H1 (cell line): ENCODE results near the gene BBS1. TPM values are rescaled to one million over a fixed set of nuclear protein-coding genes. Genes with fewer than 3 reads are reported as not detected.

ENCODE experiments used
- CTCF ChIA-PET: fragments of 300-600 bp; sonication (Branson Sonifier 250); formaldehyde crosslinking; loops from one replicate; lab custom pipeline; 2021; ENCODE audit not compliant: partially characterized antibody; lab: Charles Lee
- POLR2A ChIA-PET: fragments of 300-600 bp; sonication (Branson Sonifier 250); formaldehyde crosslinking; loops from one replicate; lab custom pipeline; 2021; ENCODE audit warnings: inconsistent platforms; ENCODE audit not compliant: partially characterized antibody; lab: Charles Lee
- DNase-seq, 2 experiments: peaks; one replicate each; pipeline versions ENCODE4 v3.0.0 to v3.0.0-alpha.2; 2010 to 2022; ENCODE audit warnings: low spot score in 2 of 2, low read depth in 1 of 2, mixed read lengths in 1 of 2
- FAIRE-seq: peaks from 2 replicates; lab custom pipeline; 2011; peaks lifted over from hg19 to GRCh38; lab: Jason Lieb, UNC
- H2AFZ ChIP-seq: 2 replicates; pipeline ENCODE4 v1.8.1; 2012; ENCODE audit warnings: low read length, inconsistent platforms
- H2AK5ac ChIP-seq: 2 replicates; pipeline ENCODE4 v1.6.1; 2013; ENCODE audit warnings: low read depth, low read length
- H2BK120ac ChIP-seq: replicated peaks from 2 replicates; pipeline ENCODE3; 2013; ENCODE audit warnings: low read depth, low read length, inconsistent platforms
- H2BK12ac ChIP-seq: 2 replicates; pipeline ENCODE4 v1.6.1; 2013; ENCODE audit warnings: low read depth, low read length
- H2BK15ac ChIP-seq: 2 replicates; pipeline ENCODE4 v1.6.1; 2013; ENCODE audit warnings: low read length
- H2BK20ac ChIP-seq: 2 replicates; pipeline ENCODE4 v1.6.1; 2013; ENCODE audit warnings: low read length
- H2BK5ac ChIP-seq: 2 replicates; pipeline ENCODE4 v1.6.1; 2013; ENCODE audit warnings: low read depth, low read length
- H3K14ac ChIP-seq: 2 replicates; pipeline ENCODE4 v1.6.1; 2013; ENCODE audit warnings: inconsistent platforms; ENCODE audit not compliant: insufficient read length
- H3K18ac ChIP-seq: 2 replicates; pipeline ENCODE4 v1.6.1; 2013; ENCODE audit warnings: low read length; ENCODE audit errors: extremely low read depth
- H3K23ac ChIP-seq: 2 replicates; pipeline ENCODE4 v1.6.1; 2013; ENCODE audit warnings: inconsistent platforms; ENCODE audit not compliant: insufficient read length
- H3K23me2 ChIP-seq: 2 replicates; pipeline ENCODE4 v1.6.1; 2013; ENCODE audit warnings: low read depth, low read length
- H3K27ac ChIP-seq: 2 replicates; pipeline ENCODE4 v1.6.1; 2011; ENCODE audit warnings: low read depth, low read length, inconsistent platforms
- H3K27me3 ChIP-seq, 4 experiments: replicated peaks in 1 of 4; 1 replicate in 1 of 4; 2 replicates in 3 of 4; pipeline versions ENCODE4 v1.6.1 to v1.8.1; 2011 to 2013; ENCODE audit warnings: low read length in 3 of 4, mild to moderate bottlenecking in 3 of 4, inconsistent platforms in 2 of 4, mixed read lengths in 2 of 4, moderate library complexity in 1 of 4; ENCODE audit not compliant: control insufficient read depth in 3 of 4, insufficient read depth in 3 of 4; ENCODE audit errors: extremely low read depth in 1 of 4
- H3K36me3 ChIP-seq, 4 experiments: 2 replicates each; pipeline versions ENCODE4 v1.6.1 to v1.8.1; 2011 to 2013; ENCODE audit warnings: mild to moderate bottlenecking in 4 of 4, low read length in 3 of 4, moderate library complexity in 2 of 4, control low read depth in 1 of 4, inconsistent platforms in 1 of 4; ENCODE audit not compliant: insufficient read depth in 4 of 4, control insufficient read depth in 2 of 4
- H3K4ac ChIP-seq: replicated peaks from 2 replicates; pipeline ENCODE3; 2013; ENCODE audit warnings: low read length, low read depth, mixed read lengths, inconsistent platforms; ENCODE audit not compliant: insufficient read length
- H3K4me1 ChIP-seq, 4 experiments: replicated peaks in 1 of 4; 1 replicate in 1 of 4; 2 replicates in 3 of 4; pipeline versions ENCODE4 v1.6.1 to v1.8.1; 2011 to 2013; ENCODE audit warnings: low read length in 3 of 4, inconsistent platforms in 2 of 4, mixed read lengths in 1 of 4; ENCODE audit not compliant: insufficient read depth in 4 of 4, control insufficient read depth in 3 of 4
- H3K4me2 ChIP-seq, 2 experiments: 2 replicates each; pipeline versions ENCODE4 v1.6.1 to v1.8.1; 2011 to 2013; ENCODE audit warnings: low read depth in 2 of 2, low read length in 2 of 2, control low read depth in 1 of 2, inconsistent platforms in 1 of 2, mild to moderate bottlenecking in 1 of 2; ENCODE audit not compliant: insufficient read depth in 1 of 2
- H3K4me3 ChIP-seq, 4 experiments: fragments of 200-600, 300-600 bp in 1 of 4; sonication (generic), shearing (Covaris generic), sonication (Bioruptor Twin) in 1 of 4; 2 replicates each; pipeline versions ENCODE4 v1.5.1 to v1.8.1; 2011 to 2016; ENCODE audit warnings: low read length in 4 of 4, low read depth in 3 of 4, control low read depth in 2 of 4, inconsistent platforms in 2 of 4, mild to moderate bottlenecking in 2 of 4, mixed read lengths in 1 of 4, moderate library complexity in 1 of 4; ENCODE audit not compliant: insufficient read depth in 2 of 4; ENCODE audit errors: extremely low read depth in 1 of 4
- H3K56ac ChIP-seq: replicated peaks from 2 replicates; pipeline ENCODE3; 2013; ENCODE audit warnings: low read depth, mild to moderate bottlenecking, mixed read lengths, low read length, inconsistent platforms; ENCODE audit not compliant: insufficient read length
- H3K79me1 ChIP-seq: 2 replicates; pipeline ENCODE4 v1.6.1; 2013; ENCODE audit warnings: low read depth, low read length, control low read depth
- H3K79me2 ChIP-seq, 2 experiments: 2 replicates each; pipeline versions ENCODE4 v1.6.1 to v1.8.1; 2012 to 2013; ENCODE audit warnings: low read length in 2 of 2, mild to moderate bottlenecking in 2 of 2, inconsistent platforms in 1 of 2; ENCODE audit not compliant: insufficient read depth in 2 of 2, control insufficient read depth in 1 of 2
- H3K9ac ChIP-seq, 4 experiments: replicated peaks in 1 of 4; 1 replicate in 1 of 4; 2 replicates in 3 of 4; pipeline versions ENCODE4 v1.6.1 to v1.8.1; 2011 to 2013; ENCODE audit warnings: low read depth in 3 of 4, low read length in 3 of 4, control low read depth in 2 of 4, mild to moderate bottlenecking in 2 of 4, moderate library complexity in 2 of 4, inconsistent platforms in 1 of 4; ENCODE audit errors: extremely low read depth in 1 of 4
- H3K9me3 ChIP-seq, 2 experiments: 2 replicates each; pipeline versions ENCODE4 v1.6.1 to v1.8.1; 2012 to 2013; ENCODE audit warnings: mild to moderate bottlenecking in 2 of 2, moderate library complexity in 2 of 2, control low read depth in 1 of 2, inconsistent platforms in 1 of 2, low read depth in 1 of 2, low read length in 1 of 2, mixed read lengths in 1 of 2; ENCODE audit not compliant: insufficient read depth in 2 of 2
- H4K20me1 ChIP-seq, 2 experiments: replicated peaks in 1 of 2; 2 replicates each; pipeline versions ENCODE3 to v1.8.1; 2011 to 2013; ENCODE audit warnings: inconsistent platforms in 2 of 2, low read length in 2 of 2, mild to moderate bottlenecking in 1 of 2; ENCODE audit not compliant: insufficient read depth in 2 of 2, control insufficient read depth in 1 of 2
- H4K5ac ChIP-seq: 2 replicates; pipeline ENCODE4 v1.6.1; 2013; ENCODE audit warnings: low read length, low read depth, mixed read lengths, inconsistent platforms; ENCODE audit not compliant: insufficient read length
- H4K8ac ChIP-seq: 2 replicates; pipeline ENCODE4 v1.8.0; 2013; ENCODE audit warnings: mild to moderate bottlenecking, moderate library complexity, low read length, inconsistent platforms; ENCODE audit not compliant: insufficient read depth; ENCODE audit errors: extremely low read depth
- H4K91ac ChIP-seq: replicated peaks from 2 replicates; pipeline ENCODE3; 2013; ENCODE audit warnings: low read length, mixed read lengths, inconsistent platforms; ENCODE audit not compliant: insufficient read length
- CHD1 ChIP-seq: IDR thresholded peaks from 2 replicates; pipeline ENCODE4 v1.6.1; 2012; ENCODE audit warnings: low read depth, low read length, improper control_type of control experiment
- EGR1 ChIP-seq: IDR thresholded peaks from 2 replicates; pipeline ENCODE4 v1.6.1; 2011; ENCODE audit warnings: low read depth, low read length, borderline replicate concordance
- EZH2 ChIP-seq: fragments of 200-600 bp; sonication (generic); IDR thresholded peaks from 2 replicates; pipeline ENCODE4 v1.7.1; 2012; ENCODE audit warnings: low read depth, mild to moderate bottlenecking, moderate library complexity, low read length, inconsistent platforms; ENCODE audit not compliant: severe bottlenecking
- HDAC6 ChIP-seq: IDR thresholded peaks from one replicate; pipeline ENCODE4 v1.7.1; 2012; ENCODE audit warnings: low read depth, mild to moderate bottlenecking, inconsistent platforms, low read length, moderate library complexity
- JUND ChIP-seq: IDR thresholded peaks from 2 replicates; pipeline ENCODE4 v1.6.1; 2011; ENCODE audit warnings: mild to moderate bottlenecking, improper control_type of control experiment, low read length
- KDM1A ChIP-seq: fragments of 200-600, 300-600 bp; sonication (generic); IDR thresholded peaks from 2 replicates; pipeline ENCODE4 v1.7.1; 2016; ENCODE audit warnings: mild to moderate bottlenecking, low read length, borderline replicate concordance
- KDM4A ChIP-seq: IDR thresholded peaks from one replicate; pipeline ENCODE4 v1.7.1; 2012; ENCODE audit warnings: low read depth, mild to moderate bottlenecking, moderate library complexity, low read length, inconsistent platforms; ENCODE audit not compliant: severe bottlenecking
- POLR2AphosphoS5 ChIP-seq: IDR thresholded peaks from 2 replicates; pipeline ENCODE4 v1.6.1; 2011; ENCODE audit warnings: low read depth, low read length
- RBBP5 ChIP-seq: IDR thresholded peaks from 2 replicates; pipeline ENCODE4 v1.7.1; 2012; ENCODE audit warnings: low read depth, mild to moderate bottlenecking, inconsistent platforms, low read length, moderate library complexity, borderline replicate concordance
- RNF2 ChIP-seq: fragments of 200-900, 300-1000 bp; sonication (generic); IDR thresholded peaks from 2 replicates; pipeline ENCODE4 v1.7.1; 2016; ENCODE audit warnings: borderline replicate concordance, low read depth, mild to moderate bottlenecking, antibody characterized with exemption, low read length; ENCODE audit not compliant: poor library complexity, severe bottlenecking; ENCODE audit errors: missing control alignments
- SIN3A ChIP-seq, 2 experiments: IDR thresholded peaks in 1 of 2; conservative IDR thresholded peaks in 1 of 2; 2 replicates each; pipeline ENCODE4 v1.6.1; 2011 to 2012; ENCODE audit warnings: low read length in 2 of 2, improper control_type of control experiment in 1 of 2, low read depth in 1 of 2, mild to moderate bottlenecking in 1 of 2
- SUZ12 ChIP-seq: fragments of 200-600 bp; sonication (generic); IDR thresholded peaks from 2 replicates; pipeline ENCODE4 v1.6.1; 2012; ENCODE audit warnings: mild to moderate bottlenecking, inconsistent platforms, low read length, moderate library complexity, mixed read lengths
- TBP ChIP-seq: IDR thresholded peaks from 2 replicates; pipeline ENCODE4 v1.6.1; 2011; ENCODE audit warnings: low read depth, low read length, improper control_type of control experiment
- WGBS, 2 experiments: shearing (Covaris generic) in 1 of 2; methylation state at CpG; one replicate each; pipeline versions ENCODE4 v1.1.6 to v1.1.7; 2013 to 2015; ENCODE audit warnings: low lambda C conversion rate in 2 of 2, mixed read lengths in 2 of 2, inconsistent platforms in 1 of 2, low coverage in 1 of 2, missing lambda C conversion rate in 1 of 2; ENCODE audit not compliant: insufficient replicate concordance in 2 of 2, insufficient coverage in 1 of 2, insufficient read length in 1 of 2; ENCODE audit errors: extremely low coverage in 1 of 2, missing lambda C conversion rate in 1 of 2; 5-methylcytosine and 5-hydroxymethylcytosine counted together
- polyA plus RNA-seq, 7 experiments: library from polyadenylated mRNA; depleted of rRNA in 3 of 7; stranded (reverse) in 5 of 7; unstranded in 2 of 7; fragments of >200 nt in 5 of 7; fragments of 200-250 nt in 2 of 7; gene quantifications; 1 replicate in 5 of 7; 2 replicates in 1 of 7; 4 replicates in 1 of 7; pipeline versions ENCODE4 v1.2.1 to v1.2.3, GENCODE V29; 2011 to 2013; ENCODE audit warnings: missing spikeins in 2 of 7, mixed read lengths in 2 of 7
- total RNA-seq: library from RNA; stranded (reverse); fragmentation: NEBNext Ultra II Directional; extraction: Animal tissue kit (Norgen Biotek cat#: 25700); gene quantifications from 2 replicates; pipeline ENCODE4 v1.2.1, GENCODE V29; 2021

Gene BBS1
- total and polyA plus RNA-seq, 2 of the 8 experiments (the other 6 are each of a cell fraction or from before 2014, with no cell fraction given) = 19.1 to 19.5 TPM

GRCh38 chr11:66542362-66542761 lies 31.9 kb downstream of the BBS1 start:
- Histone ChIP-seq H3K27me3 (no peaks in the 10 kb centered on the region), H3K4ac (no peak overlapping the region), H4K8ac (no peak overlapping the region), H4K5ac (no peak overlapping the region), H3K4me3 (no peak overlapping the region), H3K4me1 (peaks cover 0 to 17% (median 4%) of the 10 kb centered on the region in 4 experiments; a peak in 6 of 7 replicates), H2BK20ac (no peak overlapping the region), H2BK5ac (no peak overlapping the region), H3K14ac (no peak overlapping the region), H3K79me1 (no peaks in the 10 kb centered on the region), H2BK15ac (peak overlapping the region; percentile 63; the same call in 1 of the 2 replicates), H2BK120ac (no peak overlapping the region), H3K18ac (no peak overlapping the region), H4K20me1 (no peaks in the 10 kb centered on the region), H3K9me3 (no peaks in the 10 kb centered on the region), H3K4me2 (no peak overlapping the region), H2AFZ (no peak overlapping the region), H3K36me3 (no peaks in the 10 kb centered on the region), H3K9ac (peak overlapping the region in 1 of 4 experiments; percentile 18; a peak in 1 of 7 replicates), H3K23ac (no peak overlapping the region), H4K91ac (no peak overlapping the region), H2AK5ac (no peak overlapping the region; the same call in 1 of the 2 replicates), H3K27ac (no peak overlapping the region), H3K79me2 (no peaks in the 10 kb centered on the region), H3K56ac (no peak overlapping the region), H3K23me2 (peaks cover 3% of the 10 kb centered on the region; the same call in 1 of the 2 replicates), H2BK12ac (no peak overlapping the region)
- DNase-seq (no peak), FAIRE-seq (no peak)
- ChIA-PET CTCF (interaction anchor here (0.8 to 1.6 kb wide), 6 partner anchors 8 to 135 kb away, joined by 3 to 4 read pairs (median 4); partner anchors contain the start of gene RBM4B), POLR2A (interaction anchor here (0.7 to 2.4 kb wide), 7 partner anchors 10 to 427 kb away, joined by 3 to 7 read pairs (median 4); partner anchors contain the start of genes RBM14 and RBM4B)
- WGBS, 2 experiments = 91% methylated on average over 9 of the region's 10 CpGs; no CpG with 5 or more reads in 1 of the 2 experiments
- no peak for TF ChIP-seq RBBP5
- TF ChIP-seq TBP = no peak
- no peak for TF ChIP-seq HDAC6
- no peak for TF ChIP-seq EGR1
- no peak for TF ChIP-seq POLR2AphosphoS5
- no peak for TF ChIP-seq KDM4A
- TF ChIP-seq EZH2 = no peak
- no peak for TF ChIP-seq SUZ12
- no peak for TF ChIP-seq RNF2
- TF ChIP-seq SIN3A (conservative IDR thresholded peaks at IDR 0.05 in 1 of 2, IDR thresholded peaks at IDR 0.05 in 1 of 2; ENCODE audit: low read depth in 1 of 2, low read length in 2 of 2) = no peak
- TF ChIP-seq CHD1 = no peak
- no peak for TF ChIP-seq KDM1A
- TF ChIP-seq JUND = no peak
